ENCODE data around the gene TRIP13.
"Not testable (repeated sequence)": the region's sequence is repeated elsewhere in the genome, so short reads cannot be mapped to it uniquely, and the experiment has no call there.

DNA sequence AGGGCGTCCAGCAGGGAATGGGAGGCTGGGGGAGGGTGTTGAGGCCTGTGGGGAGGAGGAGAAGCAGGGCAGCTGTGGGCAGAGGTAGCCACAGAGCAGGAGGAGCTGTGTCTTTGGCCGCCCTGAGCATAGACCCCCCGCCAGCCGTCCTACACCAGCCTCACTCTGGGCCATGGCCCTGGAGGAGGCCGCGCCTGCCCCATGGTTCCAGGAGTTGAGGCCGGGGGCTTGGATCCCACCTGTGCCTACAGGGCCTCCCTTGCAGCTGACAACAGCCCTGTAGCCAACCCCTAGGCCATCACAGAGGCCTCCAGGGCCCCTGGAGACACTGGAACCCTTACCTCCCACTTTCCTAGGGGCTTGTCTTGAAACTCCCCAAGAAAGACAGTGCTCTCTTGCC is 44.9 kb upstream of the TRIP13 start:
- TF ChIP-seq, protein P1, sequence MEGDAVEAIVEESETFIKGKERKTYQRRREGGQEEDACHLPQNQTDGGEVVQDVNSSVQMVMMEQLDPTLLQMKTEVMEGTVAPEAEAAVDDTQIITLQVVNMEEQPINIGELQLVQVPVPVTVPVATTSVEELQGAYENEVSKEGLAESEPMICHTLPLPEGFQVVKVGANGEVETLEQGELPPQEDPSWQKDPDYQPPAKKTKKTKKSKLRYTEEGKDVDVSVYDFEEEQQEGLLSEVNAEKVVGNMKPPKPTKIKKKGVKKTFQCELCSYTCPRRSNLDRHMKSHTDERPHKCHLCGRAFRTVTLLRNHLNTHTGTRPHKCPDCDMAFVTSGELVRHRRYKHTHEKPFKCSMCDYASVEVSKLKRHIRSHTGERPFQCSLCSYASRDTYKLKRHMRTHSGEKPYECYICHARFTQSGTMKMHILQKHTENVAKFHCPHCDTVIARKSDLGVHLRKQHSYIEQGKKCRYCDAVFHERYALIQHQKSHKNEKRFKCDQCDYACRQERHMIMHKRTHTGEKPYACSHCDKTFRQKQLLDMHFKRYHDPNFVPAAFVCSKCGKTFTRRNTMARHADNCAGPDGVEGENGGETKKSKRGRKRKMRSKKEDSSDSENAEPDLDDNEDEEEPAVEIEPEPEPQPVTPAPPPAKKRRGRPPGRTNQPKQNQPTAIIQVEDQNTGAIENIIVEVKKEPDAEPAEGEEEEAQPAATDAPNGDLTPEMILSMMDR (IDR thresholded peaks at IDR 0.05) = not testable (repeated sequence)
- TF ChIP-seq POLR2A (IDR thresholded peaks at IDR 0.05) = not testable (repeated sequence)
